ENCODE results near the gene KLHDC9. TPM values are rescaled to one million over a fixed set of nuclear protein-coding genes. Genes with fewer than 3 reads are reported as not detected.

The KLHDC9 gene
- total and polyA plus RNA-seq, 12 donors = 5.2 to 28.1 (median 19.6) TPM

- WGBS, 4 donors = 73 to 78% (median 76%) methylated on average over 5 of the region's 5 CpGs
- TF ChIP-seq POLR2A (IDR thresholded peaks at IDR 0.05) = no peak
- intact Hi-C loops (cut with DNase I) = no loop called here
- no peaks in the 10 kb centered on the region for H3K36me3 ChIP-seq (replicated peaks in 1 of 2)
- no peaks in the 10 kb centered on the region for H3K9me3 ChIP-seq (replicated peaks in 1 of 3)
- no peak overlapping the region for H3K27ac ChIP-seq
- no peaks in the 10 kb centered on the region for H3K27me3 ChIP-seq
- no peak overlapping the region for H3K4me3 ChIP-seq
- peaks cover 0 to 7% of the 10 kb centered on the region in 2 donors for H3K4me1 ChIP-seq (replicated peaks in 1 of 2)
- no peak for DNase-seq
Measured at GRCh38 chr1:161081519-161081918, 16.6 kb upstream of the KLHDC9 start.

- intact Hi-C loops (cut with DNase I) = no loop called here
- DNase-seq = no peak
- Histone ChIP-seq H3K9me3 (replicated peaks in 1 of 3) (no peaks in the 10 kb centered on the region), H3K27ac (peak overlapping the region in 1 of 5 donors; percentile 49), H3K27me3 (no peaks in the 10 kb centered on the region), H3K4me1 (replicated peaks in 1 of 2) (peaks cover 0 to 7% of the 10 kb centered on the region in 2 donors), H3K36me3 (replicated peaks in 1 of 2) (no peaks in the 10 kb centered on the region), H3K4me3 (no peak overlapping the region)
- 79 to 90% (median 85%) methylated on average over 2 of the region's 2 CpGs for WGBS, 4 donors
- no peak for TF ChIP-seq CTCF (IDR thresholded peaks at IDR 0.05)
Measured at GRCh38 chr1:161082483-161082882, 15.7 kb upstream of the KLHDC9 start.

GRCh38 chr1:161082996-161083747 lies 15.0 kb upstream of the KLHDC9 start:
- H3K9me3 ChIP-seq (replicated peaks in 1 of 3) = no peaks in the 10 kb centered on the region
- TF ChIP-seq CTCF (IDR thresholded peaks at IDR 0.05) (no peak), POLR2A (IDR thresholded peaks at IDR 0.05) (peak in 1 of 2 donors; percentile 28)
- H3K4me1 ChIP-seq (replicated peaks in 1 of 2) = peaks cover 0 to 7% of the 10 kb centered on the region in 2 donors
- 38 to 48% (median 46%) methylated on average over 8 of the region's 8 CpGs for WGBS, 4 donors
- intact Hi-C loops (cut with DNase I) = no loop called here
- H3K27ac ChIP-seq = peak overlapping the region in 3 of 5 donors; percentile 33 to 54 (median 49)
- no peak overlapping the region for H3K4me3 ChIP-seq
- peak; percentile 81 to 96 (median 93) for DNase-seq
- H3K36me3 ChIP-seq (replicated peaks in 1 of 2) = no peaks in the 10 kb centered on the region
- H3K27me3 ChIP-seq = no peaks in the 10 kb centered on the region

- Histone ChIP-seq H3K4me1 (replicated peaks in 1 of 2) (peaks cover 0 to 7% of the 10 kb centered on the region in 2 donors), H3K27me3 (no peaks in the 10 kb centered on the region), H3K27ac (peak overlapping the region in 3 of 5 donors; percentile 33 to 54 (median 49)), H3K4me3 (no peak overlapping the region), H3K36me3 (replicated peaks in 1 of 2) (no peaks in the 10 kb centered on the region), H3K9me3 (replicated peaks in 1 of 3) (no peaks in the 10 kb centered on the region)
- intact Hi-C loops (cut with DNase I) = no loop called here
- WGBS, 4 donors = 67 to 73% (median 69%) methylated on average over 10 of the region's 10 CpGs
- DNase-seq = no peak
- TF ChIP-seq CTCF (IDR thresholded peaks at IDR 0.05) = no peak
- no peak for TF ChIP-seq POLR2A (IDR thresholded peaks at IDR 0.05)
Measured at GRCh38 chr1:161083748-161084596, 14.2 kb upstream of the KLHDC9 start.
